ENCODE measurements around the gene CHST8.
A peak's percentile ranks its signal among the peaks of the same experiment; 100 is the strongest.

Gene CHST8

DNA sequence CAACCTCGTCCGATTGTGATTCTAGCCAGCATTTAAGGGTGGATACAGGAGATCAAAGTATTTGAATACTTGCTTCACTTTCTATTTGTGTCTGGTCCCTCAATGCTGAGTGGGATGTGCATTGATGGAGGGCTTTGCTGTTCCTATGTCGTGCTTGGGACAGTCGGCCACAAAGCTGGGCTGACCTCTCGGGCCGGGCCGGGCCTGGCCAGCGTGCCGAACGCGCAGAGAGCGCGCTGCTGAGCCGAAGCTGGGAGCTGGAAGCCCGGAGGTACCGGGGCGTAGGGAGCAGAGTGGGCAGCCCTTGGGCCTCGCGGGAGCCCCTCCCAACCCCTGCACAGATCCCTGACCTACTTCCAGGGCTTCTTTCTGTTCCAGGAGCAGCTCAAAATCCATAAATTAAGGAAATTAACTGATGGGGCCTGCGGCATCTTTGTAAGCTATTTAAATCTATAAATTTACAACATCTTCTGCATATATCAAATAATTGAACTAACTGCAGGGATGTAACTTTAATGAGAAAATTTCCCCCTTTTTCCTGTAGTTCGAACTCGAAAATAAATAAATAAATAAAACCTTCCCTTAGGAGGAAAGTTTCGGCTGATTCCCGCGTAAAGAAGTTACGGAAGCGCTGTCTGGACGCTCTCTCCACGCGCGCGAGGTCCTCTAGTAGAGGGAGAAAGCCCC, 173.1 kb downstream of the CHST8 start:
- peak overlapping the region; percentile 5 for H3K4me3 ChIP-seq (ENCODE audit: low read depth, low read length)
- TF ChIP-seq, protein P1, sequence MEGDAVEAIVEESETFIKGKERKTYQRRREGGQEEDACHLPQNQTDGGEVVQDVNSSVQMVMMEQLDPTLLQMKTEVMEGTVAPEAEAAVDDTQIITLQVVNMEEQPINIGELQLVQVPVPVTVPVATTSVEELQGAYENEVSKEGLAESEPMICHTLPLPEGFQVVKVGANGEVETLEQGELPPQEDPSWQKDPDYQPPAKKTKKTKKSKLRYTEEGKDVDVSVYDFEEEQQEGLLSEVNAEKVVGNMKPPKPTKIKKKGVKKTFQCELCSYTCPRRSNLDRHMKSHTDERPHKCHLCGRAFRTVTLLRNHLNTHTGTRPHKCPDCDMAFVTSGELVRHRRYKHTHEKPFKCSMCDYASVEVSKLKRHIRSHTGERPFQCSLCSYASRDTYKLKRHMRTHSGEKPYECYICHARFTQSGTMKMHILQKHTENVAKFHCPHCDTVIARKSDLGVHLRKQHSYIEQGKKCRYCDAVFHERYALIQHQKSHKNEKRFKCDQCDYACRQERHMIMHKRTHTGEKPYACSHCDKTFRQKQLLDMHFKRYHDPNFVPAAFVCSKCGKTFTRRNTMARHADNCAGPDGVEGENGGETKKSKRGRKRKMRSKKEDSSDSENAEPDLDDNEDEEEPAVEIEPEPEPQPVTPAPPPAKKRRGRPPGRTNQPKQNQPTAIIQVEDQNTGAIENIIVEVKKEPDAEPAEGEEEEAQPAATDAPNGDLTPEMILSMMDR (IDR thresholded peaks at IDR 0.05; ENCODE audit: insufficient read depth, low read depth, low read length, missing control alignments), result no peak
- no peak for DNase-seq (ENCODE audit: low read depth)

- peak overlapping the region; percentile 62 for H3K4me3 ChIP-seq (ENCODE audit: low read depth, low read length)
- DNase-seq (ENCODE audit: low read depth), result peak; percentile 83
- TF ChIP-seq, protein P1 (IDR thresholded peaks at IDR 0.05; ENCODE audit: insufficient read depth, low read depth, low read length, missing control alignments), result peak; percentile 78
These were observed 173.8 kb downstream of the CHST8 start for GRCh38 chr19:33795370-33796163.

- peak; percentile 52 for DNase-seq (ENCODE audit: low read depth)
- H3K4me3 ChIP-seq (ENCODE audit: low read depth, low read length), result peak within 1 kb of the TSS; percentile 62
- TF ChIP-seq, protein P1 (IDR thresholded peaks at IDR 0.05; ENCODE audit: insufficient read depth, low read depth, low read length, missing control alignments), result no peak
These were observed 174.6 kb downstream of the CHST8 start, which contains the start of gene KCTD15 for GRCh38 chr19:33796164-33796875. Gene KCTD15, plus strand, starts transcription at chr19:33796870. Its CDS starts 3,585 bp downstream, at chr19:33800455.

DNA sequence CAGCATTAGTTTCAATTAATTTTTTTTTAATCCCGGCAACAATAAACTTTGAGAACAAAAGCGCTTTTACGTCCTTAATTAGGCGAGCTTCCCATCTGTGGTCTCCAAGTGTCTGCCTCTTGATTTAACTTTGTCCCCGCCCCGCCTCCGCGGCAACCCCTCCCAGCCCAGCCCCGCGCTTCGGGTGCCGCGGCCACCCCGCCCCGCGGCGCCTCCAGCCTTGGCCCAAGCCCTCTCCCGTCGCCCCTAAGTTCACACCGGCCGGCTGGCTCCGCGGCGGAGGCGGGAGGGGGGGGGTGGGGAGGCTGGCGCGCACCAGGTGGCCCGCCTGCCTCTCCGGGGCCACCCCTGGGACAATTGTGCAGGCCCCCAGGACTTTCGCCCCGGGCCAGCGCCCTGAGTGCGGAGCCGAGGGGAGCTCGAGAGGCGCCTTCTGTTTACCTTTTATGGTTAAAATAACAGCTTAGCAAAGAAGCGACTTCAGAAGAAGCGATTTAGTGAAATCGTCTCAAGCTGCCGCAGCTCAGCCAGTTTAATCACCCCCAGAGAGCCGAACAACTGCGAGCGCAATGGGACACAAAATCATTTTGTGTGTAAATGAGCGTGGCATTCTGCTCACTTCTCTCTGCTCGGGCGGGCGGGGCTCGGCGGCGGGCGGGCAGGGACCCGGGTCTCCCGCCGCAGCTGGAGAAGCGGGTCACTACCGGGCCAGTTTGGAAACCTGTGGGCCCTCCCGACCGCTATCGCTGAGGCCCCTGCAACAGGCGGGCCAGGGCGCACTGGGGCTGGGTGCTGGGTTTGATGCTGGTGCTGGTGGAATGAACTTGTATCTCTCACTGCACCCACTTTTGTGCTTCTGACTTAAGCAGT, 176.3 kb downstream of the CHST8 start:
- TF ChIP-seq, protein P1 (IDR thresholded peaks at IDR 0.05; ENCODE audit: insufficient read depth, low read depth, low read length, missing control alignments), result no peak
- no peak for DNase-seq (ENCODE audit: low read depth)
- H3K4me3 ChIP-seq (ENCODE audit: low read depth, low read length), result no peak overlapping the region

DNA sequence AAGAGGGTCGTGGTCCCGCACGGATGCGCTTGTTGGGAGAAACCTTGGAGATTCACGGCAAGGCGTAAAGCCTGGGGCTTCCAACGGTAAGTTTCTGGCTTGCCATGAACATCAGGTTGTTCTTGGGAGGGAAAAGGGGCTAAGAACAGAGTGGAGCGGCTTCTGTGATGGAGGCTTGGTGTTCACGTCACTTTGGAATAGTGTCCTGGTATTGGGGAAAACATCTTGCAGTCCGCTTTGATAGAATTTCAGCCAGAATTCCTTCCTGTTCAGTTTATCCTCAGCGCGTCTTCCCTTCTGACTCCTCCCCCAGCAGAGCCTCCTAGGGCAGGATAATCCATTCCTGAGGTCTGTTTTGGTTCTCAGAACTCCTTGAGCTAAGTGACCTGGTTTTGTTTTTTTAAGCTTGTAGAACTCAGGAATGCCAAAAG, 176.9 kb downstream of the CHST8 start:
- TF ChIP-seq, protein P1 (IDR thresholded peaks at IDR 0.05; ENCODE audit: insufficient read depth, low read depth, low read length, missing control alignments), result no peak
- DNase-seq (ENCODE audit: low read depth), result no peak
- H3K4me3 ChIP-seq (ENCODE audit: low read depth, low read length), result no peak overlapping the region

DNA sequence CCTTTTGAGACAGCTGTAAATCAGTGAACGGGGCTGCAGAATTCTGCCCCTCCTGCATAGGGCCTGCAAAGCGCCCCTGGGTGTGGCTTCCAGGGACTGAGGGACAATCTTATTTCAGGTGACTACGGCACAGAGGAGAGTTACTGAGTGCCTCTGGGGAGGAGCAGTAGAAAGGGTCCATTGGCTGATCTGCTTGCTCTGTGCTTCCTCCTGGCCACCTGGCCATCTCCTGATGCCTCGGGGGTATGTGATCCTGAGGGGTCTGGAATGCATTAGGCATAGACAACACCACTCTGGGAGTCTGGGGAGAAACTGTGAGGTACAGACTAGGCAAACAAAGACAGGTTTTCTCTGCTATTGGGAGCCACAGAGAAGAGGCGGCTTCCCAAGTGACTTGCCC, 177.7 kb downstream of the CHST8 start:
- H3K4me3 ChIP-seq (ENCODE audit: low read depth, low read length), result no peak overlapping the region
- TF ChIP-seq, protein P1 (IDR thresholded peaks at IDR 0.05; ENCODE audit: insufficient read depth, low read depth, low read length, missing control alignments), result no peak
- no peak for DNase-seq (ENCODE audit: low read depth)

All from GM12865 (cell line).